ENCODE data around the gene RBM7. TPM values are rescaled to one million over a fixed set of nuclear protein-coding genes. Genes with fewer than 3 reads are reported as not detected.

The RBM7 gene
- total and polyA plus RNA-seq, 2 of the 8 experiments (the other 6 are each of a cell fraction or from before 2014, with no cell fraction given): 18.0 to 45.7 TPM

DNA sequence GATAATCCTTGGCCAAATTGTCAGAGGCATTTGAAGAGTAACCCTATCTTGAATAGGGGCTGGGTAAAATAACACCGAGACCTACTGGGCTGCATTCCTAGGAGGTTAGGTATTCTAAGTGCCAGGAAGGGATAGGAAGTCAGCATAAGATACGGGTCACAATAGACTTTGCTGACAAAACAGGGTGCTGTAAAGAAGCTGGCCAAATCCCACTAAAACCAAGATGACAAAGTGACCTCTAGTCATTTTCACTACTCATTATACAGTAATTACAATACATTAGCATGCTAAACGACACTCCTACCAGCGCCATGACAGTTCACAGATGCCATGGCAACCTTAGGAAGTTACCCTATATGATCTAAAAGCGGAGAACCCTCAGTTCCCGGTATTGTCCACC lies 37.8 kb downstream of the RBM7 start:
- POLR2A ChIA-PET (ENCODE audit: partially characterized antibody): interaction anchor here (1.1 to 2.0 kb wide), 6 partner anchors 8 to 40 kb away, joined by 3 to 7 read pairs (median 4); partner anchors contain the start of genes C11orf71 and RBM7
- no peak overlapping the region for H3K9ac ChIP-seq (replicated peaks in 1 of 4; ENCODE audit: extremely low read depth in 1 of 4, low read depth in 3 of 4, low read length in 3 of 4)
- WGBS, 2 experiments (ENCODE audit: extremely low coverage in 1 of 2, insufficient coverage in 1 of 2, insufficient read length in 1 of 2, insufficient replicate concordance in 2 of 2, low coverage in 1 of 2, low lambda C conversion rate in 2 of 2, missing lambda C conversion rate in 1 of 2): 49% methylated on average over 6 of the region's 6 CpGs; no CpG with 5 or more reads in 1 of the 2 experiments
- no peak overlapping the region for H2BK5ac ChIP-seq (ENCODE audit: low read depth, low read length)
- H3K23ac ChIP-seq (ENCODE audit: insufficient read length): no peak overlapping the region
- no peak overlapping the region for H2BK15ac ChIP-seq (ENCODE audit: low read length)
- peak overlapping the region in 1 of 4 experiments; percentile 95; a peak in 4 of 8 replicates for H3K4me3 ChIP-seq (ENCODE audit: extremely low read depth in 1 of 4, insufficient read depth in 2 of 4, low read depth in 3 of 4, low read length in 4 of 4)
- H2BK12ac ChIP-seq (ENCODE audit: low read depth, low read length): no peak overlapping the region; the same call in 1 of the 2 replicates
- H3K36me3 ChIP-seq (ENCODE audit: control insufficient read depth in 2 of 4, insufficient read depth in 4 of 4, low read length in 3 of 4): peaks cover 0 to 3% (median 0%) of the 10 kb centered on the region in 4 experiments; a peak in 1 of 8 replicates
- H3K18ac ChIP-seq (ENCODE audit: extremely low read depth, low read length): no peak overlapping the region
- H4K91ac ChIP-seq (replicated peaks; ENCODE audit: insufficient read length, low read length): no peak overlapping the region
- no peak overlapping the region for H2BK120ac ChIP-seq (replicated peaks; ENCODE audit: low read depth, low read length)
- H3K79me1 ChIP-seq (ENCODE audit: low read depth, low read length): no peaks in the 10 kb centered on the region; the same call in 1 of the 2 replicates
- H3K9me3 ChIP-seq (ENCODE audit: insufficient read depth in 2 of 2, low read depth in 1 of 2, low read length in 1 of 2): no peaks in the 10 kb centered on the region
- CTCF ChIA-PET (ENCODE audit: partially characterized antibody): interaction anchor here (0.8 to 0.9 kb wide), 2 partner anchors 44 to 135 kb away, joined by 3 read pairs; no protein-coding TSS in a partner anchor
- peaks cover 2 to 12% (median 7%) of the 10 kb centered on the region in 4 experiments; a peak in 6 of 7 replicates for H3K4me1 ChIP-seq (replicated peaks in 1 of 4; ENCODE audit: control insufficient read depth in 3 of 4, insufficient read depth in 4 of 4, low read length in 3 of 4)
- peaks cover 15 to 40% of the 10 kb centered on the region in 2 experiments; a peak in 3 of 4 replicates for H3K79me2 ChIP-seq (ENCODE audit: control insufficient read depth in 1 of 2, insufficient read depth in 2 of 2, low read length in 2 of 2)
- peak; percentile 48 for FAIRE-seq
- H3K27ac ChIP-seq (ENCODE audit: low read depth, low read length): no peak overlapping the region
- no peak overlapping the region for H2BK20ac ChIP-seq (ENCODE audit: low read length)
- no peak overlapping the region for H4K8ac ChIP-seq (ENCODE audit: extremely low read depth, insufficient read depth, low read length)
- H3K27me3 ChIP-seq (replicated peaks in 1 of 4; ENCODE audit: control insufficient read depth in 3 of 4, extremely low read depth in 1 of 4, insufficient read depth in 3 of 4, low read length in 3 of 4): no peaks in the 10 kb centered on the region
- H2AFZ ChIP-seq (ENCODE audit: low read length): peak overlapping the region; percentile 45; the same call in 1 of the 2 replicates
- no peaks in the 10 kb centered on the region; the same call in 1 of the 2 replicates for H3K23me2 ChIP-seq (ENCODE audit: low read depth, low read length)
- no peak overlapping the region for H3K14ac ChIP-seq (ENCODE audit: insufficient read length)
- H3K4me2 ChIP-seq (ENCODE audit: insufficient read depth in 1 of 2, low read depth in 2 of 2, low read length in 2 of 2): peak overlapping the region; percentile 68 to 88
- no peak overlapping the region for H2AK5ac ChIP-seq (ENCODE audit: low read depth, low read length)
- H3K56ac ChIP-seq (replicated peaks; ENCODE audit: insufficient read length, low read depth, low read length): no peak overlapping the region
- no peak overlapping the region for H3K4ac ChIP-seq (replicated peaks; ENCODE audit: insufficient read length, low read depth, low read length)
- H4K5ac ChIP-seq (ENCODE audit: insufficient read length, low read depth, low read length): no peak overlapping the region
- DNase-seq (ENCODE audit: low read depth in 1 of 2, low spot score in 2 of 2): no peak
- H4K20me1 ChIP-seq (replicated peaks in 1 of 2; ENCODE audit: control insufficient read depth in 1 of 2, insufficient read depth in 2 of 2, low read length in 2 of 2): peaks cover 0 to 2% of the 10 kb centered on the region in 2 experiments
- peak; percentile 71; the same call in 1 of the 2 replicates for TF ChIP-seq YY1 (IDR thresholded peaks at IDR 0.05; ENCODE audit: low read depth, low read length)
- peak; percentile 82 for TF ChIP-seq TEAD4 (IDR thresholded peaks at IDR 0.05; ENCODE audit: low read depth, low read length)
- no peak for TF ChIP-seq EZH2 (IDR thresholded peaks at IDR 0.05; ENCODE audit: low read depth, low read length, severe bottlenecking)
- no peak for TF ChIP-seq BRCA1 (IDR thresholded peaks at IDR 0.05; ENCODE audit: low read depth, low read length)
- TF ChIP-seq SIRT6 (IDR thresholded peaks at IDR 0.05; ENCODE audit: low read length): no peak
- no peak for TF ChIP-seq ZNF274 (IDR thresholded peaks at IDR 0.05; ENCODE audit: borderline replicate concordance, extremely low read depth, low read length)
- TF ChIP-seq HDAC2 (IDR thresholded peaks at IDR 0.05; ENCODE audit: borderline replicate concordance in 1 of 2, low read depth in 2 of 2, low read length in 2 of 2): no peak
- TF ChIP-seq POLR2A (IDR thresholded peaks at IDR 0.05; ENCODE audit: control extremely low read depth in 1 of 2, low read depth in 2 of 2, low read length in 2 of 2): peak in 1 of 2 experiments; percentile 70; a peak in 2 of 3 replicates
- TF ChIP-seq POU5F1 (IDR thresholded peaks at IDR 0.05; ENCODE audit: low read depth, low read length): no peak
- no peak for TF ChIP-seq FOSL1 (IDR thresholded peaks at IDR 0.05; ENCODE audit: insufficient read depth, low read depth, low read length)
- no peak for TF ChIP-seq KDM4A (IDR thresholded peaks at IDR 0.05; ENCODE audit: low read depth, low read length, severe bottlenecking)
- TF ChIP-seq CHD1 (IDR thresholded peaks at IDR 0.05; ENCODE audit: low read depth, low read length): no peak
- TF ChIP-seq SP1 (IDR thresholded peaks at IDR 0.05; ENCODE audit: low read depth, low read length): 0 out of 2 replicates have a peak, but pooled peaks have one; percentile 32
